DOHH2 (cell line): ENCODE results near the gene MEIOB.

ENCODE experiments used
- H3F3A ChIP-seq: fragments of 200-600 bp; sonication (generic), shearing (Covaris generic); 2 replicates; pipeline ENCODE4 v1.6.0; 2016; ENCODE audit warnings: antibody characterized with exemption, mild to moderate bottlenecking; ENCODE audit not compliant: control insufficient read depth, insufficient read depth
- H3K27ac ChIP-seq: fragments of 200-600 bp; sonication (generic); 2 replicates; pipeline ENCODE4 v1.5.1; 2014; ENCODE audit warnings: low read depth, mild to moderate bottlenecking, low read length, moderate library complexity
- H3K27me3 ChIP-seq: fragments of 200-600 bp; sonication (generic); 2 replicates; pipeline ENCODE4 v1.6.1; 2014; ENCODE audit warnings: mild to moderate bottlenecking, low read length, mixed read lengths; ENCODE audit not compliant: control insufficient read depth
- H3K36me3 ChIP-seq: fragments of 200-600 bp; sonication (generic); 2 replicates; pipeline ENCODE4 v1.6.1; 2014; ENCODE audit warnings: mild to moderate bottlenecking, low read length, moderate library complexity, mixed read lengths; ENCODE audit not compliant: control insufficient read depth
- H3K4me1 ChIP-seq: fragments of 200-600 bp; sonication (generic); 2 replicates; pipeline ENCODE4 v1.6.1; 2014; ENCODE audit warnings: mild to moderate bottlenecking, low read length, mixed read lengths; ENCODE audit not compliant: control insufficient read depth
- H3K4me2 ChIP-seq: fragments of 200-600 bp; sonication (generic); 2 replicates; pipeline ENCODE4 v1.6.0; 2014; ENCODE audit warnings: mild to moderate bottlenecking, low read length, moderate library complexity
- H3K4me3 ChIP-seq: fragments of 200-600 bp; sonication (generic); 2 replicates; pipeline ENCODE4 v1.5.1; 2014; ENCODE audit warnings: mild to moderate bottlenecking, low read length, mixed read lengths
- H3K79me2 ChIP-seq: fragments of 200-600 bp; sonication (generic); 2 replicates; pipeline ENCODE4 v1.6.1; 2014; ENCODE audit warnings: mild to moderate bottlenecking, low read length, mixed read lengths; ENCODE audit not compliant: control insufficient read depth
- H3K9me2 ChIP-seq: fragments of 200-600 bp; sonication (generic); replicated peaks from 2 replicates; pipeline ENCODE4 v1.6.1; 2014; ENCODE audit warnings: mild to moderate bottlenecking, low read length, mixed read lengths; ENCODE audit not compliant: control insufficient read depth
- H3K9me3 ChIP-seq: fragments of 200-600 bp; sonication (generic); 2 replicates; pipeline ENCODE4 v1.6.1; 2014; ENCODE audit warnings: antibody characterized with exemption, low read length, mixed read lengths; ENCODE audit not compliant: control insufficient read depth, insufficient read depth
- H4K20me1 ChIP-seq: fragments of 200-600 bp; sonication (generic); 2 replicates; pipeline ENCODE4 v1.6.0; 2014; ENCODE audit warnings: low read depth, mild to moderate bottlenecking, antibody characterized with exemption, low read length, moderate library complexity; ENCODE audit not compliant: control insufficient read depth, insufficient read depth
- EZH2phosphoT487 ChIP-seq: fragments of 200-600 bp; sonication (generic); IDR thresholded peaks from 2 replicates; pipeline ENCODE4 v1.6.1; 2017; ENCODE audit warnings: borderline replicate concordance, mild to moderate bottlenecking, antibody characterized with exemption, low read length, moderate library complexity, mixed read lengths
- TF ChIP-seq, protein P1 (sequence below): fragments of 200-600 bp; sonication (generic); IDR thresholded peaks from one replicate; pipeline ENCODE4 v1.5.1; 2014; ENCODE audit warnings: antibody characterized with exemption, mild to moderate bottlenecking, low read depth, low read length; ENCODE audit not compliant: poor library complexity, severe bottlenecking

MEIOB gene

DNA sequence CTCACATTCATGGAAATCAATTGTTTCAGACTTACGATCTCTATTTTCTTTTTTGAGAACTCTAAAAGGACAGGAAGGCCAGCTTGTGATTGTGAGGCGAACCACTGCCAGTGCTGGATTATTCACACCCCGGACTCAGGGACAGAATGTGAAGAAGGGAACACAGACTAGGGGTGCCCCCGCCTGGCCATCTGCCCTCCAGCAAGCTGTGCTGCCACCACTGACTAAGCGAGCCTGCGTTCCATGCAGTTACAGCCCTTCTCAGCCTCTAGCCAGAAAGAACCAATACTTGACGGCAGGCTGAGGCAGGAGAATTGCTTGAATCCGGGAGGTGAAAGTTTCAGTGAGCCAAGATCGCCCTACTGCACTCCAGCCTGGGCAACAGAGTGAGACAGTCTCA lies 48.1 kb downstream of the MEIOB start:
- no peak for TF ChIP-seq EZH2phosphoT487
- TF ChIP-seq, protein P1, sequence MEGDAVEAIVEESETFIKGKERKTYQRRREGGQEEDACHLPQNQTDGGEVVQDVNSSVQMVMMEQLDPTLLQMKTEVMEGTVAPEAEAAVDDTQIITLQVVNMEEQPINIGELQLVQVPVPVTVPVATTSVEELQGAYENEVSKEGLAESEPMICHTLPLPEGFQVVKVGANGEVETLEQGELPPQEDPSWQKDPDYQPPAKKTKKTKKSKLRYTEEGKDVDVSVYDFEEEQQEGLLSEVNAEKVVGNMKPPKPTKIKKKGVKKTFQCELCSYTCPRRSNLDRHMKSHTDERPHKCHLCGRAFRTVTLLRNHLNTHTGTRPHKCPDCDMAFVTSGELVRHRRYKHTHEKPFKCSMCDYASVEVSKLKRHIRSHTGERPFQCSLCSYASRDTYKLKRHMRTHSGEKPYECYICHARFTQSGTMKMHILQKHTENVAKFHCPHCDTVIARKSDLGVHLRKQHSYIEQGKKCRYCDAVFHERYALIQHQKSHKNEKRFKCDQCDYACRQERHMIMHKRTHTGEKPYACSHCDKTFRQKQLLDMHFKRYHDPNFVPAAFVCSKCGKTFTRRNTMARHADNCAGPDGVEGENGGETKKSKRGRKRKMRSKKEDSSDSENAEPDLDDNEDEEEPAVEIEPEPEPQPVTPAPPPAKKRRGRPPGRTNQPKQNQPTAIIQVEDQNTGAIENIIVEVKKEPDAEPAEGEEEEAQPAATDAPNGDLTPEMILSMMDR, result peak; percentile 55
- H3K4me1 ChIP-seq, result peaks cover 21% of the 10 kb centered on the region
- H3K27ac ChIP-seq, result no peak overlapping the region
- H3K4me3 ChIP-seq, result no peak overlapping the region
- H3K4me2 ChIP-seq, result no peak overlapping the region
- H3K79me2 ChIP-seq, result peaks cover 22% of the 10 kb centered on the region
- H3K9me2 ChIP-seq, result no peaks in the 10 kb centered on the region
- H4K20me1 ChIP-seq, result 0 out of 2 replicates have a peak, but pooled peaks cover 2% of the 10 kb centered on the region
- H3K36me3 ChIP-seq, result no peaks in the 10 kb centered on the region
- no peaks in the 10 kb centered on the region for H3K9me3 ChIP-seq
- peaks cover 10% of the 10 kb centered on the region; the same call in 1 of the 2 replicates for H3F3A ChIP-seq
- H3K27me3 ChIP-seq, result no peaks in the 10 kb centered on the region

DNA sequence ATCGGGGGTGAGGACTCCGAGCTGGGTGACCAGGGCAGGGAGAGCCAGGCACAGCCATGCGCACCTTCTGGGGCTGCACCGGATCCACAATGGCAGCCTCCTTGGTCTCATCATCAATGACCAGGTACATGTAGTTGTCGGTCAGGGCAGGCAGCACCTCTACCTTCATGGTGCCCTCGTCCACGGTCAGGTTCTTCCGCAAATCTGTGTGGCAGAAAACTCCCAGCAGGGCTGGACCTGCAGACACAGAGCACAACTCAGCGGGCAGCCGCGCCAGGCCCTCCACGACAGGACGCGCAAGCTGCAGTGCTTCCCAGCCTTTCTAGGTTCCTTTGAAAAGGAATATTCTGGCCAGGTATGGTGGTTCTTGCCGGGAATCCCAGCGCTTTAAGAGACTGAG lies 49.2 kb downstream of the MEIOB start:
- no peak overlapping the region for H3K4me2 ChIP-seq

DNA sequence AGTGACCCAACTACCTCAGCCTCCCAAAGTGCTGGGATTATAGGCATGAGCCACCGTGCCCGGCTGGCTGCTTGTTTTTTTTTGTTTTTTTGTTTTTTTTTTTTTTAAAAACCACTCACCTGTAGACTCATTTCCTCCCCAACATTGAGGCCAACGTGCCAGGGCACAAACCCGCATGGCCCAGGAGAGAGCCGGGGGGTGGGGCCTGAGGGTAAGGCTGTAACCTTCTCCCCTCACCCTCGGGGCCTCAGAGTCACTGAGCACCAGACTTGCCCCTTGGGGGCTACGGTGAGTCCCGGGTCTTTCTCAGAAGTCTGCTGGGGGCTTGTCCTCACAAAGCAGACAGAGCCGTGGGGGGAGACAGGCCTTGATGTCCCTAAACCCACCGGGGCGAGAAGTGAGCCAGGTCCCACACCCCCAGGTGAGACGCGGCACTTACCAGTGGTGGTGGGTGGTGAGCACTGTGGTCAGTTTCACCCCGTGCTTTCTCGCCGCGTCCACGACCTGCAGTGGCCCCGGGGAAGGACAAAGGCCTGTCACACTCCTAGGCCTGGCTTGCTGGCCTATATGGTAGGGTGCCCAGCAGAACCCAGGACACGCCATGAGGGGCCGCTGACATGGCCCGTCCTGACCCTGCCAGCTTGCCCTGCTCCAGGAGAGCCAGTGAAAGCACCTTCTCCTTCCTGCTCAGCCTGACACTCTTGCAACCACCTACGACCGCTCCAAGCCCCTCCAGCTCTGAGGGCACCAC lies 49.9 kb downstream of the MEIOB start:
- Histone ChIP-seq H3F3A (0 out of 2 replicates have a peak, but pooled peaks cover 5% of the 10 kb centered on the region), H3K4me1 (peaks cover 8% of the 10 kb centered on the region), H3K27me3 (no peaks in the 10 kb centered on the region), H3K9me3 (no peaks in the 10 kb centered on the region), H3K4me2 (no peak overlapping the region), H3K36me3 (no peaks in the 10 kb centered on the region), H4K20me1 (no peaks in the 10 kb centered on the region), H3K27ac (no peak overlapping the region), H3K4me3 (no peak overlapping the region), H3K9me2 (no peaks in the 10 kb centered on the region), H3K79me2 (peaks cover 5% of the 10 kb centered on the region)
- no peak for TF ChIP-seq EZH2phosphoT487
- TF ChIP-seq, protein P1, result no peak

More for the DNA sequence above, 49.2 kb downstream of the MEIOB start:
- no peaks in the 10 kb centered on the region for H3K36me3 ChIP-seq
- H3K9me3 ChIP-seq, result no peaks in the 10 kb centered on the region
- no peaks in the 10 kb centered on the region for H4K20me1 ChIP-seq
- no peak overlapping the region for H3K27ac ChIP-seq
- H3K9me2 ChIP-seq, result no peaks in the 10 kb centered on the region
- H3K4me1 ChIP-seq, result peaks cover 11% of the 10 kb centered on the region
- 0 out of 2 replicates have a peak, but pooled peaks cover 5% of the 10 kb centered on the region for H3F3A ChIP-seq
- no peak overlapping the region for H3K4me3 ChIP-seq
- no peaks in the 10 kb centered on the region for H3K27me3 ChIP-seq
- H3K79me2 ChIP-seq, result peaks cover 12% of the 10 kb centered on the region
- TF ChIP-seq EZH2phosphoT487, result no peak
- TF ChIP-seq, protein P1, result no peak
